ENCODE measurements around the gene PWP1. TPM values are rescaled to one million over a fixed set of nuclear protein-coding genes. Genes with fewer than 3 reads are reported as not detected.

PWP1 gene
- polyA plus RNA-seq, 4 donors = 51.9 to 58.6 (median 55.9) TPM

GRCh38 chr12:107732365-107732764, 46.8 kb downstream of the PWP1 start:
- no peak for DNase-seq (ENCODE audit: low read depth in 4 of 4, low spot score in 2 of 4)

- DNase-seq (ENCODE audit: low read depth in 4 of 4, low spot score in 2 of 4) = no peak
Observed at GRCh38 chr12:107734139-107734538, 48.5 kb downstream of the PWP1 start.

GRCh38 chr12:107735763-107736162, 50.2 kb downstream of the PWP1 start:
- DNase-seq (ENCODE audit: low read depth in 4 of 4, low spot score in 2 of 4) = no peak

DNA sequence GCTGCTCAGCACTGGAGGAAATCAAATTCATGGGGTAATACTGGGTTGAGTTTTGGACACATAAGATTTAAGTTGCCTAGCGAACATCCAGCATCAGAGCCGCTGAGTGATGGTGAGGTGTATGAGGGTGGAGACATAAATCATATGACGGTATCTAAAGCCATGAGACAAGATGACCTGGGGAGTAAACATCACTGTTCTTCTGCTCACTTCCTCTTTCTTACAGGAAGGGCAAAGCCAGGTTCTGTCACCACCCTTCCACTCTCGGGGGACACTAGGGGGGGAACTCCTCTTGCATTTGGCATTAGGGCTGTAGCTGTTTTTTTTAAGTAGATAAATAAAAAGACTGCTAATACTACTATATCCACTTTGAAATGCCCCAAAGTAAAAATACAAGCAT, 51.3 kb downstream of the PWP1 start:
- no peak for DNase-seq (ENCODE audit: low read depth in 4 of 4, low spot score in 2 of 4)

DNA sequence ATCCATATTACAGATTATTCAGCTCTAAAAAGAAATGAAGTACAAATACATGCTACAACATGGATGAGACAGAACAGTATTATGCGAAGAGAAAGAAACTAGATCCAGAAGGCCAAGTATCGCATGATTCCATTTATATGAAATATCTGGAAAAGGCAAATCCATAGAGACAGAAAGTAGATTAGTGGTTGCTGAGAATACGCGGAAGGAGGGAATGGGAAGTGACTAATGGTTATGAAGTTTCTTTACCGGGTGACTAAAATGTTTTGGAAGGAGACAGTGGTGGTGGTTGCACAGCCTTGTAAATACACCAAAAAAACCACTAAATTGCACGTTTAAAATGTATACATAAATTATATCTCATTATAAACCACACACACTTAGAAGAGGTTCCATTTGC, 62.9 kb downstream of the PWP1 start:
- DNase-seq (ENCODE audit: low read depth in 4 of 4, low spot score in 2 of 4) = no peak

GRCh38 chr12:107749083-107749482, 63.5 kb downstream of the PWP1 start:
- DNase-seq (ENCODE audit: low read depth in 4 of 4, low spot score in 2 of 4) = no peak

- DNase-seq (ENCODE audit: low read depth in 4 of 4, low spot score in 2 of 4) = peak in 1 of 4 donors; percentile 34
Observed at GRCh38 chr12:107759410-107759809, 73.8 kb downstream of the PWP1 start.

- no peak for DNase-seq (ENCODE audit: low read depth in 4 of 4, low spot score in 2 of 4)
Observed at GRCh38 chr12:107760207-107760808, 74.7 kb downstream of the PWP1 start.

GRCh38 chr12:107760809-107761501, 75.4 kb downstream of the PWP1 start, which contains the start of gene PRDM4:
Gene PRDM4 (minus strand): TSS chr12:107761137. CDS start chr12:107760515, 622 bp downstream.
- peak; percentile 59 to 93 (median 87) for DNase-seq (ENCODE audit: low read depth in 4 of 4, low spot score in 2 of 4)

GRCh38 chr12:107761502-107761904, 75.9 kb downstream of the PWP1 start:
- DNase-seq (ENCODE audit: low read depth in 4 of 4, low spot score in 2 of 4) = no peak

Other genes with a start within 250 kb of the PWP1 start
- gene PRDM4, start 75.3 kb downstream of the PWP1 start, polyA plus RNA-seq (ENCODE audit: insufficient read length in 4 of 4) = 10 to 100 TPM; 35.5 to 47.0 (median 38.6) TPM
- gene ASCL4, start 88.9 kb downstream of the PWP1 start, polyA plus RNA-seq (ENCODE audit: insufficient read length in 4 of 4) = not detected